Ramos (cell line): ENCODE measurements around the gene SMIM1.

ENCODE experiments used
- in situ Hi-C: fragments of 300-500 bp; cut with MboI; formaldehyde crosslinking; loops from one replicate; pipeline ENCODE4 v1.14.3; 2022; ENCODE audit warnings: low sequenced_read_pairs; ENCODE audit not compliant: unreplicated experiment

Gene SMIM1

GRCh38 chr1:3774946-3775489, 2.5 kb downstream of the SMIM1 start:
- in situ Hi-C loops = no loop called here

DNA sequence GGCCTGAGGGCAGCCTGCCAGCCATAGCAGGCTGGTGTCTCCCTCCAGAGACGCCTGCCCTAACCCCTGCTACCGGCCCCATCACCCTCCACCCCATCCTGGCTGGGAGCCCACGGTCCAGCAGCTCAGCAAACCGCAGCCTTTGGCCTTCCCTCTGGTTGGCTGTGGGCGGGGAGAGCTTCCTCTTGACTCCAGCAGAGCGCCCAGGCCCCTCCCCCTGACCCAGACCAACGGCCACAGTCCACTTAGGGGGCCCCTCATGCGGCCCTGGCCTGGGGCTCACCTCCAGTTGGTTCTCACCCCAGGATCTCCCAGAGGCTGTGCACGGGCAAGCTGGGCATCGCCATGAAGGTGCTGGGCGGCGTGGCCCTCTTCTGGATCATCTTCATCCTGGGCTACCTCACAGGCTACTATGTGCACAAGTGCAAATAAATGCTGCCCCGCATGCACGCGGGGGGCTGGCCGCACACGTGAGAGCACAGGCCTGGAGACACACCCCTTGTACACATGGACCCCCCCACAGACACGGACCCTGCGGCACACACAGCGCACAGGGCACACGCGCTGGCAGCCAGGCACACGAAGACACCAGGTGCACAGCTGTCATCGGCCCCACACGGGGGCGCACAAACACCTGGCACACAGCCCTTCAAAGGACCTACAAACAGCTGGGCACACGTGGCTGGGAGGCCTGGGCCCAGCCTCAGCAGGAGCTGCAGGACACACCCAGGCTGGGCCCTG, 3.1 kb downstream of the SMIM1 start:
- in situ Hi-C loops = no loop called here

- in situ Hi-C loops = no loop called here
Observed at GRCh38 chr1:3776231-3776961, 3.8 kb downstream of the SMIM1 start.

GRCh38 chr1:3777078-3777547, 4.6 kb downstream of the SMIM1 start:
- in situ Hi-C loops = no loop called here

DNA sequence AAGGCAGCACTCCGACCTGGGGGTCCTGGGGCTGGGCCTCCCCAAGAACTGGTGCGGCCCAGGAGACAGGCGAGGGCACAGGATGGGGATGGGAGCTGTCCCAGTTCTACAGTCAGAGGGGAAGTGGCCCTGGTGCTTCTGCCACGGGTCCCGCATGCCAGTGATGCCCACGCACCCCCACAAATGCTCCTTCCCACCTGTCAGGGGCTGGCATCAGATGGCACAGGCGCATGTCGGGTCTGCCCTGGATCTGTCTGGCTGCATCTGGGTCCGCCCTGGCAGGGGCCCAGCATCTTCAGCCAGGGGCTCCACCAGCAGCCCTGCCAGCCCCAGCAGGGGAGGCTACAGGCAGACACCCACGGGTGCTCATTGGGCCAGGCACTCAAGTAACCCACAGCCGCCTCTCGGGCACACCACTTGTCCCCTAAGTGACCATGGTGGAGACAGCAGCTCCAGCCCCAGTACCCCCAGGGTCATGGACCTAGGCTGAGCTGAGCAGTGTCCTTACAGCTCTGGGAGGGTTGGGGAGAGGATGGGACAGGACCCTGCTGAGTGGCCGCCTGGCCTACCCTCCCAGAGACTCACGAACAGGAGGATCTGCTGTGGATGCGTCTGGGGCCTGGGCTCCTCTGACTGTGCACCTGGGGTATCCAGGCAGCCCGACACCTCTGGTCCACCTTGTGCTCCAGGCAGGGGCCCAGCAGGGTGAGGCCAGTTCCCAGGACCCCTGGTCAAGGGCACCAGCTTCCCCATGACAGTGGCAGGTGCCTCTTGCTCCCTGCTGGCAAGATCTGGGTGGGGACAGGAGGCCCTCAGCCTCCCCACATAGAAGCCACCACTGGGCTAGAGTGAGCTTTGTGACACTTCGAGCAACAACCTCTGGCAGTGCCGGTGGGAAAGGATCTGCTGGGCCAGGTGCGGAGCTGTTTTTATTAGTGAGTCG, 5.4 kb downstream of the SMIM1 start:
- in situ Hi-C loops = no loop called here

- in situ Hi-C loops = no loop called here
Observed at GRCh38 chr1:3778590-3779264, 6.2 kb downstream of the SMIM1 start.

DNA sequence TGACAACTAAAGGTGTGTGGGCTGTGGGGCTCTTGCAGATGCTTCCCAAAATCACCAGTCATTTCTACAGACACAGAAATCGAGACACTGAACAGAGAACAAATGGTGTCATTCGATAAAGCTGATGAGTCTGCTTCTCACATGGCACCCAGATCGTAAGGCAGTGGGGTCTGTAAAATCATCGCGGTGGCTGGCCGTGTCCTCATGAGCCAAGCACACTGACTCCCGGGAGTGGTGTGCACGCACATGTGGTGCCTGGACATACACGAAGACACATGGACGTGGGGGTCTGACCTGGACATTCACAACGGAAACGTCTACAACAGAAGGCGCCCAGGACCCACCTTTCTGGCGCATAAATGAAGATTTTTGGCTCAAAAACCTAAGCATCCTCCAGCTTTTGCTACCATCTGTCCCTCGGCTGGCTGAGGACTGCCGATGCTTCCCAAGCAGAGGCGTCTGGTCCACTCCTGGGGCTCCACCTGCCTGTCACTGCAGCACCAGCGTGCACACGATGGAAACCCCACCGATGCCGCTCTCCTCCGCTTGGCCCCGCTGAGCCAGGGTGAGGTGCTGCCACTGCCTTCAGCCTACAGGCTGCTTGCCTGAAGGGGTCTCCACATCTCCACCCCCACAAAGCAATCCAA, 6.8 kb downstream of the SMIM1 start:
- in situ Hi-C loops = no loop called here

DNA sequence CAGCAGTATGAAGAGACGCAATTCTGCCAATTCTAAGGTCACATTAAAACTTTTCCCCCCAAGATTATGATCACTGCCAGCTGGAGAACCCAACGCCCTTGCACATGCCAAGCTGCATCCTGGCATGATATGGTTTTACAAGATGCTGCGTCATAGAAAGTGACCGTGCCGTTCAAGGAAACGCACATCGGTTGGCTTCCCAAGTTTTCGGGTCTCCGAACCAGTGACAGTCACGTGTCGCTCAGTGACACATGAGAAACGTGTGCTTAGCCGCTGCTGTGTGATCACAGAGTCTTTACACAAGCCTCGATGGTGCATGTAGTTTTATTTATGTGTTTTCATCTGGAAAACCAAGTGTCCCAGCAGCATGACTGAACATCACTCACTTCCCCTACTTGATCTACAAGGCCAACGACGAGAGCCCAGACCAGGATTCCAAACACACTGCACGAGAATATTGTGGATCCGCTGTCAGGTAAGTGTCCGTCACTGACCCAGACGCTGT, 7.4 kb downstream of the SMIM1 start:
- in situ Hi-C loops = no loop called here

GRCh38 chr1:3780901-3781300, 8.4 kb downstream of the SMIM1 start:
- in situ Hi-C loops = no loop called here

- in situ Hi-C loops = no loop called here
Observed at GRCh38 chr1:3783651-3784474, 11.3 kb downstream of the SMIM1 start.

DNA sequence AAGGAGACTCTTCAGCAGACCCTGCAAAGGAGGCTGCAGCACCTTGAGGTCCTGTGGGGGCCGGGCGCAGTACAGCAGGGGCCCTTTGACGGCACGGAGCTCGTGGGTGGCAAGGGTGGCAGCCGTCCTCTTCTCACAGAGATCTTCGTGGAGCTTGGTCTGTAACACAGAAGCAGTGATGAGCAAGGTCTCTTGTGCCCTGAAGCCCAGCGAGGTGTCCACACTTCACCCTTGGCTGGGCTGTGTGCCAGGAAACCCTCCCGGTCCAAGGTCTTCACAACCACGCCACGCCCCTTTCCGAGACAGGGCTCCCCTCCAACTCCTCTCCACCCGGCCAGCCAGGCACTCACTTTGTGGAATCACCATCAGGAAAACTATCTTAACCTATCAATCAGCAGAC, 12.5 kb downstream of the SMIM1 start:
- in situ Hi-C loops = no loop called here

GRCh38 chr1:3785456-3786157, 13.1 kb downstream of the SMIM1 start:
- in situ Hi-C loops = no loop called here

- in situ Hi-C loops = no loop called here
Observed at GRCh38 chr1:3786468-3787348, 14.2 kb downstream of the SMIM1 start.

DNA sequence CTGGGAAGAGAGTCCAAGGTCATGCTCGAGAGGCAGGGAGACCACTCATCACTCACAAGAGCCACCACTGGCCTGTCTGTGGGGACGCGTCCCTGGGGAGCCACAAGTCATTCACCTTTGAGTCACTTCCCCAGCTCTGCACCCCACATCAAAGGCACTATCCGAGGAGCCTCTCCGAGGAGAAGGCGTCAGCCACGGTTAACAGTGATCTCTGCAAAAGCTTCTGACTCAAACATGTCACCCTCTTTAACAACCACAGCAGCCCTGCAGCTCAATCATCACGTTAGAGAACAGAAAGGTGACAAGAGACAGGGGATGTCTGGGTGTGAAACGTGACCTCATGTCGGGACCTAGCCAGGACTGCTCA, 14.8 kb downstream of the SMIM1 start:
- in situ Hi-C loops = no loop called here

- in situ Hi-C loops = no loop called here
Observed at GRCh38 chr1:3787745-3788605, 15.4 kb downstream of the SMIM1 start.
